ENCODE data around the gene CCDC82.

CCDC82 gene

DNA sequence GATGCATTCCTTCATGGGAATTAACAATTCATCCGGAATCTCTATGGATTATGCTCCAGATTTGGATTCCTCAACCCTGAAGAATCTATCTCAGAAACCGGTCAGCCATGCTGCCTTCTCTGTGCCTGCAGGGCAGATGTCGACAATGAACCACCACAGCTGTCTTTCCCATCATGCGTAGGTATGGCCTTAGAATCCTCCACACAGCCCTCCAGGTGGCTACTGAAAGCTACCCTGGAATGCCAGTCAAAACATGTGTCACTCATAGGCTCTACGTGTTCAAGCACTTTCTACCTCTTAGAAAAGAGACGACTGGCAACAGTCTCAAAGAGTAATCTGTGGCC, 66.1 kb downstream of the CCDC82 start:
- no peak overlapping the region for H3K4me3 Mint-ChIP-seq

DNA sequence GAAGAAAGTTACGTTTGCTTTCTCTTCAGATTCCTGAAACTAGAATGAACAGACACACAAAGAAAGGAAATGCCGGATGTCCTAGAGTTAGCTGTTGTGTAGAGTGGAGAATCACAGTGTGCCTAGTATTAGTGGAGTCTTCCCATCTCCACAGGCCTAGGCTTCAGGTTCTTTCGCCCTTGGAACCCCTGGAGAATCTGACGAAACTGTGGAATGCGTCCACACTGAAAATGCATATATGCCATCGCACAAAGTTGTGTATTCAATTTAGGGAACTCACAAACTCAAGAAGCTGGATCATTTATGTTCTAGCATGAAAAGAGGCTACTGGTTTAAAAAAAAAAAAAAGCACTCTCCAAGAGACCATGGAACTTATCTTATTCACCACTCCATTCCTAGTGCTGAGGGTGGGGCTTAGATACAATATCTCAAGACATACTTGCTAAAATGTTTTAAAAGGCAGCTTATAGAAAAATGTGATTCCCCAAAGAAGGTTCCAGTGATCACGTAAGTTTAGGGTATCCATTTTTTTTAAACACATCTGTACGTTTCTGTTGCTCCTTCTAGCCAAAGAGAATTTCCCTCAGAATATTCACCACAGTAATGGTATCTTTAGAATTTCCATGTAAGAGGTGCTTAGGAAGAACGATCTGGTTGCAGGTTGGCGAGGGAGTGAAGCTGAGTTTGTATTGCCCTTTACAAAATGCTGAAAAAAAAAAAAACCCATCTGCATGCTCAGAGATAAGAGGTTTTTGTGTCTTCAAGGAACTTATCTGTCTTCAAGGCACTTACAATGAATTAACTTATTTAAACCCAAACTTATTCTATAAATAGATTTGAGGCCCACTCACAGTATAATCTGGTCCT, 66.7 kb downstream of the CCDC82 start:
- Mint-ChIP-seq H3K9me3 (no peaks in the 10 kb centered on the region), H3K36me3 (peaks cover 29% of the 10 kb centered on the region), H3K4me1 (peaks cover 88% of the 10 kb centered on the region), H3K4me3 (no peak overlapping the region), H3K27ac (peak overlapping the region; percentile 41), H3K27me3 (no peaks in the 10 kb centered on the region)

More for the DNA sequence above, 66.1 kb downstream of the CCDC82 start:
- Mint-ChIP-seq H3K4me1 (peaks cover 87% of the 10 kb centered on the region), H3K36me3 (peaks cover 30% of the 10 kb centered on the region), H3K27me3 (no peaks in the 10 kb centered on the region), H3K27ac (no peak overlapping the region), H3K9me3 (no peaks in the 10 kb centered on the region)

DNA sequence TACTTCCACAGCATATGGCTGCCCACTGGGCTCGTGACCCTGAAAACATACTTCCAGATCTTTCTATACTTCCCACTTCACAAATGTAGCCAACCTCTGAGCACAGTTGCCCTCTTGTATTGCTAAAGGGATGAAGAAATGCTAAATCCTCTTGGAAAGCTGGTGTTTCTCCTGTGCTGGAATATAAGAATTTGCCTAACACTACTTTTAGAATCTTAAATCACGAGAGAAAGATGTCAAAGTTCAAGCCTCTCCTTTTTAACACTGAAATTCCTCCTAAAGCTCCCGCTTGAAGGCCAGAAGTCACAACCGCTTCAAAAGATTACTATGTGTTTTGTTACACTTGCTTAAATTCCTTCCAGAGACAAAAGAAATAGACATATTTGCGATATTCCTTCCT, 68.6 kb downstream of the CCDC82 start:
- no peak overlapping the region for H3K4me3 Mint-ChIP-seq
- peaks cover 40% of the 10 kb centered on the region for H3K36me3 Mint-ChIP-seq
- no peaks in the 10 kb centered on the region for H3K27me3 Mint-ChIP-seq
- no peaks in the 10 kb centered on the region for H3K9me3 Mint-ChIP-seq
- peaks cover 100% of the 10 kb centered on the region for H3K4me1 Mint-ChIP-seq
- H3K27ac Mint-ChIP-seq = peak overlapping the region; percentile 82

DNA sequence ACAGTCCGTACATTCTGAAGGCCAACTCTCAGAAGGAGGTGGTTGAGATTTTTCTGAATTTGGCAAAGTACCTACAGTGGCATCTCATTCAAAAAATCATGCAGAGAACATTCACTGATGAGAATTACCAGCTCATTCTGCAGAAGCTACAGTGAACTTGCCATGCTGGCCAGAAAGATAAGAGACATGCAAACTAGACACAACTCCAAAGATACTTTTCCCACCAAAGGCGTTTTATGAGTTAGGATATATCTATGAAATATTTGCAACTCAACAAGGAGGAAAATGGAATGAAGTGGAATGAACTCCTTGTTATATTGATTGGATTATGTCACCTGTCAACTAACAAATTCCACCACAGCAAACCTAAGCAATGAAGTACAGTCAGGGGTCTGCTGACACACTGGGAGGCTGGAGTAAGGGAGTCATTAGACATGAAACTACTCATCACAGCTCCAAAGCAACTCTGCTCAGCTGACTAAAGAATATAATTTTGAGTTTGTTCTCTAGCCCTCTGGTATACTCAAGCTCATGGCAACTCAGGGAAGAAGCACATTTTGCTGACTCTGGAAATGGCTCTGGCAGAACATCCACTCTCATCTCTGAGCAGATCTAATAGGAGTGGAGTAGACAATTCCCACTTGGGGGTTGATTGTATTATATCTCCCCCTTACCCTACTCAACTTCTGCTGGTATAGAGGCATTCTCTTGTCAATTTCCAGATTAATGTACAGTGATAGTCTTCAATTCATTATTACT, 69.6 kb downstream of the CCDC82 start:
- Mint-ChIP-seq H3K4me3 (no peak overlapping the region), H3K27ac (peak overlapping the region; percentile 92), H3K4me1 (peaks cover 100% of the 10 kb centered on the region), H3K9me3 (no peaks in the 10 kb centered on the region), H3K27me3 (no peaks in the 10 kb centered on the region), H3K36me3 (peaks cover 46% of the 10 kb centered on the region)

GRCh38 chr11:96318850-96319249, 70.9 kb downstream of the CCDC82 start:
- Mint-ChIP-seq H3K9me3 (no peaks in the 10 kb centered on the region), H3K4me3 (no peak overlapping the region), H3K4me1 (peaks cover 100% of the 10 kb centered on the region), H3K27me3 (no peaks in the 10 kb centered on the region), H3K27ac (peak overlapping the region; percentile 71), H3K36me3 (peaks cover 43% of the 10 kb centered on the region)

- Mint-ChIP-seq H3K9me3 (no peaks in the 10 kb centered on the region), H3K4me1 (peaks cover 100% of the 10 kb centered on the region), H3K4me3 (no peak overlapping the region), H3K27me3 (no peaks in the 10 kb centered on the region), H3K36me3 (peaks cover 45% of the 10 kb centered on the region), H3K27ac (peak overlapping the region; percentile 5)
Measured at GRCh38 chr11:96318399-96318798, 71.3 kb downstream of the CCDC82 start.

- H3K27me3 Mint-ChIP-seq = no peaks in the 10 kb centered on the region
- H3K9me3 Mint-ChIP-seq = no peaks in the 10 kb centered on the region
- H3K36me3 Mint-ChIP-seq = peaks cover 45% of the 10 kb centered on the region
- peak overlapping the region; percentile 5 for H3K27ac Mint-ChIP-seq
- no peak overlapping the region for H3K4me3 Mint-ChIP-seq
- H3K4me1 Mint-ChIP-seq = peaks cover 100% of the 10 kb centered on the region
Measured at GRCh38 chr11:96317985-96318384, 71.7 kb downstream of the CCDC82 start.

- Mint-ChIP-seq H3K4me1 (peaks cover 100% of the 10 kb centered on the region), H3K27ac (peak overlapping the region; percentile 61), H3K27me3 (no peaks in the 10 kb centered on the region), H3K4me3 (no peak overlapping the region), H3K36me3 (peaks cover 45% of the 10 kb centered on the region), H3K9me3 (no peaks in the 10 kb centered on the region)
Measured at GRCh38 chr11:96317571-96317970, 72.1 kb downstream of the CCDC82 start.

- no peak overlapping the region for H3K4me3 Mint-ChIP-seq
- no peaks in the 10 kb centered on the region for H3K27me3 Mint-ChIP-seq
- H3K36me3 Mint-ChIP-seq = peaks cover 43% of the 10 kb centered on the region
- H3K9me3 Mint-ChIP-seq = no peaks in the 10 kb centered on the region
- H3K27ac Mint-ChIP-seq = peak overlapping the region; percentile 90
- peaks cover 99% of the 10 kb centered on the region for H3K4me1 Mint-ChIP-seq
Measured at GRCh38 chr11:96316869-96317268, 72.8 kb downstream of the CCDC82 start.

GRCh38 chr11:96315476-96315875, 74.2 kb downstream of the CCDC82 start:
- Mint-ChIP-seq H3K27ac (peak overlapping the region; percentile 90), H3K9me3 (no peaks in the 10 kb centered on the region), H3K4me1 (peaks cover 99% of the 10 kb centered on the region), H3K4me3 (peak overlapping the region; percentile 51), H3K27me3 (no peaks in the 10 kb centered on the region), H3K36me3 (peaks cover 35% of the 10 kb centered on the region)

DNA sequence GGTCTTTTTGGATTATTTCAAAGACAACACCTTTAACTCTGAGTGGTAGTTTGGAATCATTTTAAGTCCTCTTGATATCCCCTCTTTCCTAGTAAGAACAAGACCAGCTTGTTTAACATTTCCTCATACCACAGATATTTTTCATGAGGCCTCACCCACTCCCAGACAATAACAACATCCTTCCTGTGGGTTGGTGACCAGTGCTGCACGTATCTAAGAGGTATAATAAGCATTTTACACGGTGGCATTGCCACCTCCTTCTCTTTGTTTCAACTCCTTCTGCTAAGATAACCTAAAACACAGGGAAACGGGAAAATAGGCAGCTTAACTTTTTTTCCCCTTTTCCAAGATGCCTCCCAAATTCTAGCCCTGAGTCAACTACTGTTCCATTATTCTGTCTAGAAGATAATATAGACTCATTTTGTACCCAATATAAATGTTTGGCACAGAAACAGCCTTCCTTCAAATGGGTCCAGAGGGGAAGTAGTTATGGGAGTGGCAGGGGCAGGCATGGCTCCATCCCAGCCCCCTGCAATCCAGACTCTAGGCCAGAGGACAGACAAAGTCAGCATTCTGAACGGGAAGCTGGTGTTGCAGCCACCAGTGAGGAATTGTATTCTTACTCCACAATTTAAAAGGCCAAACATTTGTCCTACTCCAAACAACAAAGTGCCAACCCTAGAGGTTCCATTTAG, 75.2 kb downstream of the CCDC82 start:
- Mint-ChIP-seq H3K27me3 (no peaks in the 10 kb centered on the region), H3K9me3 (no peaks in the 10 kb centered on the region), H3K36me3 (peaks cover 31% of the 10 kb centered on the region), H3K4me3 (peak overlapping the region; percentile 4), H3K27ac (peak overlapping the region; percentile 89), H3K4me1 (peaks cover 96% of the 10 kb centered on the region)

DNA sequence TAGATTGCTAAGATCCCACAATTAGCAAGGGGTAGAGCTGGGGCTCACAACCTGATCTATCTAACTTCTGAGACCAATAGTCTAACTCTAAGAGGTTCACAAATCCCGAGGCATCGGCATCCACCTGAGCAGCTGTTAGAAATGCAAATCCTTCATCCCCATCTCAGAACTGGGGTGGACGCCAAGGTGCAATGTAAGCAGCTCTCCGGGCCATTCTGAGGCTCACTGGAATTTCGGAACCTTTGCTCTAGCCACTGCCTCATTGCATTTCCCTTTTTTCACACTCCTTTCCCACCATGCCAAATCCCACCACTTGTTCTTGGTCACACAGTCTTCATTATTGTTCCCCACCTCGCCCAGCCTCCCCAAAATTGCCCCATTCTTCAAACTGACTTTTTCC, 76.5 kb downstream of the CCDC82 start:
- Mint-ChIP-seq H3K27me3 (no peaks in the 10 kb centered on the region), H3K4me1 (peaks cover 96% of the 10 kb centered on the region), H3K36me3 (peaks cover 30% of the 10 kb centered on the region)

DNA sequence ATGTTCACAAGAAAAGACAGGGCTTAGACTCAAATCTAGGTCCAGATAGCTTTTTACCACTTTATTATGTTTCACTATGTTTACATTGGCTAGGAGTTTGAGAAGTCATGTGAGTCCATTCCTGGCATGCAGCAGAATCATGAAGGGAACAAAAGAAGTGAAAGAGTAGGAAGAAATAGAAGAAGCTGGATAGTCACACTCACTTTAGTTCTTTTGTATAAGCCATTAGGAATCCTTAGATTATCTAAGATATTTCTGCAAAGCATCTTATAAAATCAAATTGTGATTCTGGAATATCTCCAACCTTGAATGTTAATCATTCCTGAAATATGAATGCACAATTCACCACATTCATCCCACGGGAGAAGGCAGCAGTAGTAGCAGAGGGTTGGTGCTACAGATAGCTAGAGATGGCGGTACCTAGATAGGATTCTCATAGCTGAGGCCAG, 78.6 kb downstream of the CCDC82 start:
- Mint-ChIP-seq H3K4me1 (peaks cover 94% of the 10 kb centered on the region), H3K27ac (peak overlapping the region; percentile 76), H3K36me3 (peaks cover 17% of the 10 kb centered on the region), H3K27me3 (no peaks in the 10 kb centered on the region), H3K9me3 (no peaks in the 10 kb centered on the region), H3K4me3 (no peak overlapping the region)

More for the DNA sequence above, 76.5 kb downstream of the CCDC82 start:
- no peak overlapping the region for H3K4me3 Mint-ChIP-seq
- peak overlapping the region; percentile 89 for H3K27ac Mint-ChIP-seq
- no peaks in the 10 kb centered on the region for H3K9me3 Mint-ChIP-seq

DNA sequence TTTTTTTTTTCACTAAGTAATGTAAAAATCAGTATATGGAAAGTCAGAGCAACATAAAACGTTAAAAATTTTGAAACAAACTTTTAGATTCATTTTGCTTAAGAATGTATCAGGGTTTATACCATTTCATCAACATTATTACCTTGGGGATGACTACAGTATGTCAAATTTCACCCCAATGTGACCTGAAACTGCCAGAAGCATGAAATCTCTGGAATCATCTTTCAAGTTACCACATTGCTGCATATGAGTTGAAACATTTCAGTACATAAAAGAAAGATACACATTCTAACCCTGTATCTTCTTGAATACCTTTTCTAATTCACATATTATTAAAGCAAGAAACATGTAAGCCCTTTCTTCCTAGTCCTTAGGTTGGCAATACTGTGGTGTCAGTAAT, 79.5 kb downstream of the CCDC82 start:
- Mint-ChIP-seq H3K9me3 (no peaks in the 10 kb centered on the region), H3K27me3 (no peaks in the 10 kb centered on the region), H3K27ac (no peak overlapping the region), H3K36me3 (peaks cover 10% of the 10 kb centered on the region), H3K4me1 (peaks cover 90% of the 10 kb centered on the region), H3K4me3 (no peak overlapping the region)

GRCh38 chr11:96309643-96310017, 80.1 kb downstream of the CCDC82 start:
- H3K9me3 Mint-ChIP-seq = no peaks in the 10 kb centered on the region
- H3K4me3 Mint-ChIP-seq = no peak overlapping the region
- H3K27ac Mint-ChIP-seq = peak overlapping the region; percentile 88
- H3K4me1 Mint-ChIP-seq = peaks cover 84% of the 10 kb centered on the region
- H3K27me3 Mint-ChIP-seq = no peaks in the 10 kb centered on the region
- H3K36me3 Mint-ChIP-seq = peaks cover 10% of the 10 kb centered on the region

Data from activated naive CD4-positive, alpha-beta T cell treated with anti-CD3 and anti-CD28 coated beads, Interleukin-2, amount 50 U/mL, for 24 hours (primary cell).